ENCODE results near the gene FAT1.

FAT1 gene

DNA sequence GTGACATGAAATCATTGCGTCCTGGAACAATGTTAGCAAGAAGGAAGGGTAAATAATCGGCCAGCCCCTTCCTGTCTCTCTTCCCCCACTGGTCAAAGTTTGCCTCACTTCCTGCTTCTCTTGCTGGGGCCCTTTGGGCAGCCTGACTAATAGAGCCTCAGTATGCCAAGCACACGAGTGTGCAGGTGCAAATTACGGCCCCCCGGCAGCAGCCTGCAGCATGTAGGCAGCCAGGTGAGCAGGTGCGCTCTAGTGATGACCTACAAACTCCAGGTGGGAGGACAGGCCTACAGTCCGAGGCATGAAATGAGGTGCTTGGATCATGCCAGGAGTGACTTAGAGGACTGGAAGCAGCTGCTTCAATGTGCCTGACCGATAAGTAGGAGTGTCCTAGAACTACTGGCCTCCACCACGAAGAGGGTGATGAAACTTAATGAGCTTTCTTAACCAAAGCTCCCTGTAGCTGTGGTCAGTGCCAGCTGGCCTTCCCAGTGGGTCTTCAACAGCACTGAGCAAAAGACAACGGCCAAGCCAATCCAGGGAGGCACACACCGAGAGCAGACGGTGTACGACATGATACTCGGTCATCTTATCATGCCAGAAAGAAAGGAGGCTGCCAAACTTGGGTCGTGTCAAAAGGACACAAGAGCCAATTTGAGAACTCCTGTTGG lies 26.1 kb upstream of the FAT1 start:
- no peak for DNase-seq

DNA sequence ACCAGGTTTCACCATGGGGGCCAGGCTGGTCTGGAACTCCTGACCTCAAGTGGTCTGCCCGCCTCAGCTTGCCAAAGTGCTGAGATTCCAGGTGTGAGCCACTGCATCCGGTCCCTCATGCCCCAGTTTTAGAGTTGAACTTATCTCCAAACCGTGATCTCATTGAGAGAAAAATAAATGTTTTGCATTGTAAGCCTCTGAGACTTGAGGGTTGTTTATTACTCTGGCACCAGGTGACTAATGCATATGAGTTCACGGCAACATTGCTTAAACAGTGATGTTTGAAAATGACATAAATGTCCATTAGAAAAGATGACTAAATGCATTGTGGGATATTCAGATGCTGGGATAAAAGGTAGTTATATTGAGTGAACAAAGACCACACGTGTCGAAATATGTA lies 22.9 kb upstream of the FAT1 start:
- no peak for DNase-seq

DNA sequence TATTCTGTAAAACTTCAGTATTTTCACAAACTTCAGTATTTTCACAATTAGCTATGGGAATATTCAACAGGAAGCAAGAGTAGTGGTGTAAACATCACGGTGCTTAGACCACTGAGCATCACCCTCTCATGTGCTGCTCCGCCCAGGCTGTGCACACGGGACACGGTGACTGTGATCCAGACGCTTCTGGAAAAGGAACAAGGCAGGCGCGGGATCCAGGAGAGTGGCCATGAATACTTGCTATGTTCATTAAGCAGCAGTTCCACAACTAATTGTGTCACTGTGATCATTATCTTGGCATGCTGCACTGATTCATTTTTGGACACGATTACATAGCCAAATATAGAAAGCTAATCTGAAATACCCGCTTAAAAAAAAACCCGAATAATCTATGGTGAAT lies 19.6 kb upstream of the FAT1 start:
- DNase-seq: no peak

GRCh38 chr4:186740822-186741221 lies 17.2 kb upstream of the FAT1 start:
- no peak for DNase-seq

DNA sequence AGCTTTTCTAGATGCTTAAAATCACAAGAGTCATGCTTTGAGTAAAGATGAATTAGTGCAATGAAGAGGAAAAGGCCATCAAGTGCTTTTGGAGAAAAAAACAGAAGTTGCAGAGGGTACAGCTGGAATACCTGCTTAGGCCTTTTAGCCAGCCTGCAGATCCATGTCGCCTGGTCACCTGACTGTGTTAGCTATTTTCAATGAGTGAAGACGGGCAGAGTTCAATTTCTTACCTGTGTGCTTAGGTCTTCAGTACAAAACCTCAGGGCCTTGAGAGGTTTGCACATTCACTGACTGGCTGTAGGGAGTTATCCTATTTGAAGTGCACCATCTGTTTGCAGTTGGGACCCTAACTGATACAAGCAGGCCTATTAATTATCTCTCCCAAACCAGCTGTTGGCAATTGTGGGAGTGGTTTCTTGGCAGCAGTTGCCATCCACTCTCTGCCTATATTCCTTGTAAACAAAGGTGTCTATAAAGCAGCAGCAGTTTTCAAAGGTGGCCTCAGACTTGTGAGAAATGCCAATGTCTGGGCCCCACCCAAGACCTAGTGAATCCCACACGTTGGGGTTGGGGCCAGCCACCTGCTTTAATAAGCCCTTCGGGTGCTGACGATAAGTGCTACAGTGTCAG lies 16.3 kb upstream of the FAT1 start:
- DNase-seq: no peak

- DNase-seq: no peak
Observed at GRCh38 chr4:186739317-186739716, 15.7 kb upstream of the FAT1 start.

DNA sequence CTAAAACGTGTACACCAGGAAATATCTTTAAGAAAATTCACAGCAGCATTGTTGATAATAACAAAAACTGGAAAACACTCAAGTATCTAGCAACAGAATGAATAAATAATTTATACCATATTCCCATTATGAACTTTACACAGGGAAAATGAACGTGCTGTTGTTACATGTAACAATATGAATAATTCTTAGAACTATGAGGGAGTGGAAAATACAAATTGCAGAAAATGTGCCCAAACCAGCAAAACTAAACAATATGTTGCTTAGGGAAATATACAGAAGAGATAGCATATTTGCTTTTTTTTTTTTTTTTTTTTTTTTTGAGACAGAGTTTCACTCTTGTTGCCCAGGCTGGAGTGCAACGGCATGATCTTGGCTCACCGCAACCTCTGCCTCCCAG lies 14.8 kb upstream of the FAT1 start:
- DNase-seq: no peak

- DNase-seq: no peak
Observed at GRCh38 chr4:186737427-186737826, 13.8 kb upstream of the FAT1 start.

- no peak for DNase-seq
Observed at GRCh38 chr4:186736466-186736865, 12.8 kb upstream of the FAT1 start.

GRCh38 chr4:186734251-186734650 lies 10.6 kb upstream of the FAT1 start:
- no peak for DNase-seq

- DNase-seq: no peak
Observed at GRCh38 chr4:186733778-186734177, 10.1 kb upstream of the FAT1 start.

DNA sequence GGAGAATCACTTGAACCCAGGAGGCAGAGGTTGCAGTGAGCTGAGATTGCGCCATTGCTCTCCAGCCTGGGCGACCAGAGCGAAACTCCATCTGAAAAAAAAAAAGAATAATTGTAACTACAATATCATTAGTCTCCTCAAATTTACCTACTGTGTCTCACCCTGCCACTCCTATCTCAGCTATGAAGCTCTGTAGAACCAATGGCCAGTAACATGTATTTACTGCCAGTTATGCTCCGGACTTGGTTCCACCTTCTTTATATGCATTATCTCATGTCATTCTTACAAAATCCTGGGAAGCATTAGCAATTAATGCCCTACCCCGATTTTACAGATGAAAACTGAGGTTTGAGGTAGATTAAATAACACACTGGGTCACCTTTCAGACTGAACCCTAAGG lies 7.0 kb upstream of the FAT1 start:
- no peak for DNase-seq

DNA sequence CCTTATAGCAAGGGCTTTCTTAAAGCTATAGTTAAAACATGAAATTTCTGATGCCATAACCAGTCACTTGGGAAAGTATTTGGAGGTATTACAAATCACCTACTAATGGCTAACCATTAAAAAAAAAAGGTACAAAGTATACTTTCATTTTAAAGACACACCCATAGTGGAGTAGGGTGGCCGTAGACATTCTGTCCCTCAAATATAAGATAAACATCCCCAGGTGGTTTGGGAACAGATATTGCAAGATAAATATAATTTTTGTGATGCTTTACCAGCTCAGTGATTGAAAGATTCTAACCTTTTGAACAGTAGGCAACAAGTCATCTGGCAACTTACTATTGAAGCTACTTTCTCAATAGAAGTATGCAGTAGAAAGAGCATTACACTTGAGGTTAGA lies 6.2 kb upstream of the FAT1 start:
- DNase-seq: no peak

DNA sequence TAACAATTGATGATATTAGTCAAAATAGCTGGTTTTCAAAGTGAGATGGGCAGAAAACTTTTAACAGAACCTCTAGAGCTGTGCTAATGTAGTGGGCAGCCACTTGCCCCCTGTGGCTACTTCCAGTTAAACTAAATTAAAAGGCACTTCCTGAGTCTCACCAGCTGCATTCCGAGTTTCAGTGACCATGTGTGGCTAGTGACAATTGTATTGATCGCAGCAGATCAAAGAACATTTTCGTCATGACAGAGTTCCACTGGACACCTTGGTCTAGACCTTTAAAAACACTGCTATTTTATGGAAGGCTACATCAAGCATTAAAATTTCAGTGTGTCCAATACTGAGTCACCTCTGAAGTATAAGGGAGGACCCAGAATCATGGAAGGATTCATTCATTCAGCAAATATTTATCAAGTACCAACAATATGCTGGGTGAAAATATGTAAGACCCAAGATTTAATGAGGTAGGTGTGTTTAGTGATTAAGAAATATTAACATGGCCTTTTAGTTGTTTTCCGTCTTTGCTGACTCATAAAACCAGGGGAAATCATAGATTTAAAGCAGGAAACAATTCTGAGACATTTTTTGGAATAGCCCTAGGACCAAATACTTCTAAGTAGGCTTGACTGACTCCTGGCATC lies 5.1 kb upstream of the FAT1 start:
- DNase-seq: no peak

DNA sequence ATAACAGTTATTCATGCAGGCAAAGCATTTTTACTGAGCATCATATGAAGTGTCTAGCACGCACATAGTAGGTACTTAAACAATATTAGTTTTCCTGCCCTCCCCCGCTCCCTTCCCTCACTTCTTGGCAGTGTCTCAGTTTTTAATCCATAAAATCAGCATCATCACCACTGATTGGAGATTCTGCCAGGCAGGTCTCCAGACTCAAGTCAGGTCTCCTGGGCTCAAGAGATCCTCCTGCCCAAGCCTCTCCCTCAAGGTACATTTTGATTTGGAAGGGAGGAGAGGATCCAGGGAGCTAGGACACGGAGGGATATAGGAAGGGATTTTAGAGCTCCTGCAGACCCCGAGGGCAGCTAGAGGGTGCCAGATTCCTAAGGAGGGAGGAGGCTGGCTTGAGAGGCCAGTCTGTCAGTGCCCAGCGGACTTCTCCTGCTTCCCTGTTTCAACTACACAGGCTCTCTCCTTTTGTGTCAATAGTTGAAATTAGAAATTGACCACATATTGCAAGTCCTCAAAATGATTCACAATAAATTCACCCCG lies 4.4 kb upstream of the FAT1 start:
- no peak for DNase-seq

DNA sequence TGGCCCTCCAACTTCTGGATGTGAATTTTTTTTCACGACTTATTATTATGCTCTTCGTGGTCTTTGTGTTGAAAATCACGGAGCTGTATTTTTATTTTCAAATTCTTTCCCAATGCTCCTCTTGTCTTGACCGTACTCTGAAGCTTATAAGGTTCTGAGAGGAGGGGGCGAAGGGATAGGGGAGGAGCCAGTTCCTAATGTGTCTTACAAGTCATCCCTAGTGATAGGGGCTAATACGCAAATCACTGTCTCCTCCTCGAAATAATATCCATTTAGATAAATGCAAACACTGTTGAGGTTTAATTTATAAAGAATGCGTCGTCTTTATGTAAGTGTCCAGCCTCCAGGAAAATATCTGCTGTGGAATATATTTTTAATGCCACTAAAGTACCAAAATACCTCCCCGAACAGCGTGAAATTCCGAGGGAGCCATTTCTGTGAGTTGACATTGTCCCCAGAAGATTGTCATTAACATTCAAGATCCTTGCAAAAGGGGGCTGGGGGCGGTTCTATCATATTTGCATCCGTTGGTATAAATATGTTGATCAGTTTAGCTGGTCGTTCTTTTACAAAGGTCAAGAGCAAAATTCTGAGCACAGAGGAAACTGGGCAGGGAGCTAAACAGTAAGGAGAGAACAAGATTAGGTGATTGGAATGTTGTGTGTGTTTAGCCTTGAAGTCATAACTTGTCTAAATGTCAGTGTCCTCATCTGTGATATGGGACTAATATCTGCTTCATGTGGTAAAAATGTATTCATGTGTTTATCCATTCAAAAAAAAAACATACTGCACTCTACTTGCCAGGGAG lies 3.7 kb upstream of the FAT1 start:
- DNase-seq: no peak

- no peak for DNase-seq
Observed at GRCh38 chr4:186726426-186727168, 2.9 kb upstream of the FAT1 start.

GRCh38 chr4:186725469-186726425 lies 2.1 kb upstream of the FAT1 start:
- no peak for DNase-seq

DNA sequence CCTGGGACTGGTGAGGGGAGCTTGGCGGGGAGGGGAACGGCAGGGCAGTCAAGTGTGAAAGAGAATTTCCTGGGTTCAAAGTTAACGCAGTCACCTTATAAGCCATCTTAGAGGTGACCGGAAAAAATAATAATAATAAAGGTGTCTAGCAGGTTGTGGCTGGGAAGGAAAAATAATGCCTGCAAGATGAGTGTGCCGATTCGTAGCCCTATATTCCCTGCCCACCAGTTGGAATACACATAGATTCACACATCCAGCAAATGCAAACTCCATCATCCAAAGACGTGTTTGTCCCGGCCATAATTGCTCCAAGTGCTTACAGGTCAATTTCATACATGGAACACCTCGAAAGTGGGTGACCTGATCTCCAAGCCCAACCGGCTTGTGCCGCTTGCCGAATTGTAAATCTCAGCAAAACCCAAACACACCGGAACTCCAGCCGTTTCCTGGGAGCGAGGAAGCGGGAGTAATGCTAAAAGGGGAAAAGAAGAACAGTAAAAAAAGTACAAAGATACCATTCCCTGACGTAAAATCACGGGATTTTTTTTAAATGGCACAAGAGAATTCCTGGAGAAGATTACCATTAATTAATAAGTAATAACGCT lies 1.3 kb upstream of the FAT1 start:
- no peak for DNase-seq

DNA sequence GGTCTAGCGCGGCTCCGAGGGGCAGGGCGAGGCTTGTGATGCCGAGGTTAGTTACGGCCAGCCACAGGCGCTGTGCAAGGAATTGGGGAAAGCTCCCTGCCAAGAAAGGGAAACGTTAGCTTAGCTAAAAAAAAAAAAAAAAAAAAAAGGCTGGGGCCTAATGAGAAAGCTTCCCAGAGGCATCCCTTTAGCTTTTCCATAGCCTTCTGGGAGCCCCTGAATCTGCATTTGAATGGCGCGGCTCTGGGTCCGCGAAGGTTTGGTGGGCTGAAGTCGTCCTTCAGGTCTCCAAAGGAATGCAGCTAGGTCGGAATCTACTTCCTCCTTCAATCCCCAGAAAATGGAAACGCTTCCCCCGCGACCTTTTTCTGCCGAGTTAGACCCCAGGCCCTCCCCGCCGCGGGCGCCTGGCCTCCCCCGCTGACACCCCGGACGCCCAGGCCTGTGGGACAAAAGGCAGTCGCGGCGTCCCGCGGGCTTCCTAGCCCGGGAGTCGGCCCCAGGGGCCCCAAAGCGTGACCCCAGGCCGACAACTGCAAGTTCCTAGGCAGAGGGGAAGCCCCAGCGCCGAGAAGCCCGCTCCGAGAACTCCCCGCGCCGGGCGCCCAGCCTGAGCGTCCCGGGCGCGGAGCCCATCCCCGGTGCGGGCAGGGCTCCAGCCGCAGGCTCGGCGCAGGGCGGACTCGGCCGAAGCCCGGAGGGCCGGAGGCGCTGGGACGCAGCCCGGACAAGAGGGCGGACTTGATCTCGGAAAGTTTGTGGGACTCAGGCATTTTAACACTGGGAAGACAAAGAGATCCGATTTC lies 605 bp upstream of the FAT1 start:
- no peak for DNase-seq
